Measurements from ENCODE around the gene TSPAN18. TPM values are rescaled to one million over a fixed set of nuclear protein-coding genes. Genes with fewer than 3 reads are reported as not detected.
A peak's percentile ranks its signal among the peaks of the same experiment; 100 is the strongest.

TSPAN18 gene
- total RNA-seq, 1 experiment from 2014 or later: 0.77 TPM

DNA sequence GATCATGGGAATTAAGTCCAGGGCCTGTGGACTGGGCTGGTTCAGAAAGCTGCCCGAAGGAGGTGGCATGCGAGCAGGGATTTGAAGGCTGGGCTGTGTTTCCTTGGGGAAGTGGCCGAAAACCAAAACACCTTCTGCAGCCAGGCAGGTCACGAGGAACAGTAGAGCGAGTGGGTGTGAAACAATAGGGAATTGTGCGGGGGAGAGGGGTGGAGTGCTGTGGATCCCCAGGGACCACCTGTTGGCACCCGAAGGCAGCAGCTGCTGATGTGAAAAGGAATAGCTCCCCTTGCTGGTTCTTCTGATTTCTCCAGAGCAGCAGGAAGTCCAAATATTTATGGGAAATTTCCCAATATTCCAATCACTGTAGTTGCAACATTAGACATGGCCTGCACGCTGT lies 199.3 kb downstream of the TSPAN18 start:
- CTCF ChIA-PET: interaction anchor here (0.6 to 17.4 kb wide), 18 partner anchors 10 to 827 kb away, joined by 3 to 1181 read pairs (median 5); no protein-coding TSS in a partner anchor
- POLR2A ChIA-PET: no interaction called here
- BruUV-seq (replicated peaks): no TSS peak
- no peak for TF ChIP-seq CTCF (IDR thresholded peaks at IDR 0.05; ENCODE audit: unreplicated experiment)
- H3K4me3 Mint-ChIP-seq (ENCODE audit: unreplicated experiment): no peak overlapping the region
- DNase-seq (ENCODE audit: unreplicated experiment): no peak
- peaks cover 4% of the 10 kb centered on the region for H3K4me1 Mint-ChIP-seq (ENCODE audit: insufficient read depth, unreplicated experiment)
- peaks cover 33% of the 10 kb centered on the region for H3K27me3 Mint-ChIP-seq (ENCODE audit: insufficient read depth, unreplicated experiment)
- no peaks in the 10 kb centered on the region for H3K9me3 Mint-ChIP-seq (ENCODE audit: unreplicated experiment)
- H3K36me3 Mint-ChIP-seq (ENCODE audit: insufficient read depth, unreplicated experiment): peaks cover 6% of the 10 kb centered on the region
- intact Hi-C loops (cut with micrococcal nuclease): loop anchor here (5.0 kb wide), 1 partner anchor 406 kb away; no protein-coding TSS in a partner anchor
- H3K27ac Mint-ChIP-seq (ENCODE audit: low read depth, unreplicated experiment): no peak overlapping the region

GRCh38 chr11:44927174-44927661 lies 200.5 kb downstream of the TSPAN18 start:
- no peak overlapping the region for H3K27ac Mint-ChIP-seq (ENCODE audit: low read depth, unreplicated experiment)
- ChIA-PET CTCF (interaction anchor here (0.6 to 17.4 kb wide), 41 partner anchors 9 to 790 kb away, joined by 3 to 1181 read pairs (median 4); no protein-coding TSS in a partner anchor), POLR2A (interaction anchor here (0.7 to 4.1 kb wide), 5 partner anchors 9 to 770 kb away, joined by 3 to 36 read pairs (median 4); partner anchors contain the start of gene TP53I11)
- no TSS peak for BruUV-seq (replicated peaks)
- no peak overlapping the region for H3K4me3 Mint-ChIP-seq (ENCODE audit: unreplicated experiment)
- intact Hi-C loops (cut with micrococcal nuclease): loop anchor here (1.0 to 5.0 kb wide), 3 partner anchors 9 to 405 kb away; no protein-coding TSS in a partner anchor
- H3K36me3 Mint-ChIP-seq (ENCODE audit: insufficient read depth, unreplicated experiment): peaks cover 12% of the 10 kb centered on the region
- DNase-seq (ENCODE audit: unreplicated experiment): peak; percentile 79
- TF ChIP-seq CTCF (IDR thresholded peaks at IDR 0.05; ENCODE audit: unreplicated experiment): peak; percentile 84
- no peaks in the 10 kb centered on the region for H3K9me3 Mint-ChIP-seq (ENCODE audit: unreplicated experiment)
- peaks cover 5% of the 10 kb centered on the region for H3K4me1 Mint-ChIP-seq (ENCODE audit: insufficient read depth, unreplicated experiment)
- H3K27me3 Mint-ChIP-seq (ENCODE audit: insufficient read depth, unreplicated experiment): peaks cover 34% of the 10 kb centered on the region

DNA sequence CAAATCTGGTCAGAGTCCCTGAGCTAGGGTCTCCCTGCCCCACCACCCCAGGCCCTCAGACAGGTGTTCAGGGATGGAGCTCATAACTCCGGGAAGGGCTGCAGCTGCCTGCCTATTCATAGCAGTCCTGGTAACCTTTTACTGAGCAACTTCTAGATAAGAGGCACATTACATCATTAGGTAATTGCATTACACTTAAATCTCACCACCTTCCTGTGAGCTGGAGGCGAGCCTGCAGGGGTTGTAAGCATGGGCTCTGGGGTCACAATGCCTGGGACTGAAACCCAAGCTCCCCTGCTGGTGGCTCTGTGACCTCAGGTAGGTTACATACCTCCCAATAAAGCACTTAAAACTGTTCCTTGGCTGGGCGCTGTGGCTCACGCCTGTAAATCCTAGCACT lies 201.4 kb downstream of the TSPAN18 start:
- ChIA-PET POLR2A (interaction anchor here (0.7 to 4.1 kb wide), 3 partner anchors 173 to 336 kb away, joined by 3 to 36 read pairs (median 3); no protein-coding TSS in a partner anchor), CTCF (interaction anchor here (0.7 to 17.4 kb wide), 24 partner anchors 9 to 410 kb away, joined by 3 to 1181 read pairs (median 5); no protein-coding TSS in a partner anchor)
- Mint-ChIP-seq H3K36me3 (ENCODE audit: insufficient read depth, unreplicated experiment) (peaks cover 12% of the 10 kb centered on the region), H3K4me3 (ENCODE audit: unreplicated experiment) (no peak overlapping the region), H3K9me3 (ENCODE audit: unreplicated experiment) (no peaks in the 10 kb centered on the region), H3K27ac (ENCODE audit: low read depth, unreplicated experiment) (no peak overlapping the region), H3K4me1 (ENCODE audit: insufficient read depth, unreplicated experiment) (peaks cover 5% of the 10 kb centered on the region), H3K27me3 (ENCODE audit: insufficient read depth, unreplicated experiment) (peaks cover 25% of the 10 kb centered on the region)
- BruUV-seq (replicated peaks): no TSS peak
- DNase-seq (ENCODE audit: unreplicated experiment): no peak
- intact Hi-C loops (cut with micrococcal nuclease): loop anchor here (5.0 kb wide), 1 partner anchor 404 kb away; no protein-coding TSS in a partner anchor
- TF ChIP-seq CTCF (IDR thresholded peaks at IDR 0.05; ENCODE audit: unreplicated experiment): no peak

- POLR2A ChIA-PET: interaction anchor here (0.6 to 4.1 kb wide), 3 partner anchors 172 to 367 kb away, joined by 3 to 36 read pairs (median 3); no protein-coding TSS in a partner anchor
- no peak overlapping the region for H3K4me3 Mint-ChIP-seq (ENCODE audit: unreplicated experiment)
- no peak overlapping the region for H3K27ac Mint-ChIP-seq (ENCODE audit: low read depth, unreplicated experiment)
- no peak for DNase-seq (ENCODE audit: unreplicated experiment)
- CTCF ChIA-PET: interaction anchor here (0.6 to 17.4 kb wide), 16 partner anchors 8 to 634 kb away, joined by 3 to 1181 read pairs (median 4); no protein-coding TSS in a partner anchor
- H3K27me3 Mint-ChIP-seq (ENCODE audit: insufficient read depth, unreplicated experiment): peaks cover 20% of the 10 kb centered on the region
- no peak for TF ChIP-seq CTCF (IDR thresholded peaks at IDR 0.05; ENCODE audit: unreplicated experiment)
- intact Hi-C loops (cut with micrococcal nuclease): loop anchor here (5.0 kb wide), 1 partner anchor 403 kb away; no protein-coding TSS in a partner anchor
- peaks cover 5% of the 10 kb centered on the region for H3K4me1 Mint-ChIP-seq (ENCODE audit: insufficient read depth, unreplicated experiment)
- H3K9me3 Mint-ChIP-seq (ENCODE audit: unreplicated experiment): no peaks in the 10 kb centered on the region
- peaks cover 13% of the 10 kb centered on the region for H3K36me3 Mint-ChIP-seq (ENCODE audit: insufficient read depth, unreplicated experiment)
- no TSS peak for BruUV-seq (replicated peaks)
These were observed 202.1 kb downstream of the TSPAN18 start for GRCh38 chr11:44928816-44929215.

All from MCF 10A (cell line).